DND-41 (cell line): ENCODE results near the gene MOBP.

Experiments
- CTCF ChIP-seq: IDR thresholded peaks from 2 replicates; pipeline ENCODE4 v1.5.1; 2012; ENCODE audit warnings: borderline replicate concordance, low read length, moderate library complexity, mild to moderate bottlenecking; ENCODE audit not compliant: poor library complexity, severe bottlenecking; ENCODE audit errors: extremely low read depth
- EZH2 ChIP-seq: IDR thresholded peaks from 3 replicates; pipeline ENCODE4 v1.6.1; 2012; ENCODE audit warnings: borderline replicate concordance, low read depth, mild to moderate bottlenecking, moderate library complexity, low read length, inconsistent platforms; ENCODE audit not compliant: severe bottlenecking

GRCh38 chr3:39445927-39446326, 21.6 kb upstream of the MOBP start:
- TF ChIP-seq CTCF = no peak
- TF ChIP-seq EZH2 = no peak
